Neuronal stem cell (in vitro differentiated cells): ENCODE data around the gene CBFA2T2.
"Not testable (repeated sequence)": the region's sequence is repeated elsewhere in the genome, so short reads cannot be mapped to it uniquely, and the experiment has no call there.

Source experiments
- DNase-seq: peaks from one replicate; pipeline ENCODE4 v3.0.0-alpha.2; 2013; ENCODE audit warnings: low spot score
- H2AFZ ChIP-seq: one replicate; pipeline ENCODE4 v1.6.1; 2013; ENCODE audit warnings: mild to moderate bottlenecking, low read length, inconsistent platforms
- H2AK5ac ChIP-seq: 2 replicates; pipeline ENCODE4 v1.6.1; 2013; ENCODE audit warnings: low read depth, mild to moderate bottlenecking, inconsistent platforms, low read length, moderate library complexity, mixed read lengths
- H2BK120ac ChIP-seq: 2 replicates; pipeline ENCODE4 v1.6.1; 2013; ENCODE audit warnings: low read depth, mild to moderate bottlenecking, inconsistent platforms, low read length, moderate library complexity, mixed read lengths
- H2BK12ac ChIP-seq: one replicate; pipeline ENCODE4 v1.6.1; 2013; ENCODE audit warnings: low read length, inconsistent platforms
- H2BK15ac ChIP-seq: 2 replicates; pipeline ENCODE4 v1.6.1; 2013; ENCODE audit warnings: mild to moderate bottlenecking, low read length, inconsistent platforms, mixed read lengths
- H2BK5ac ChIP-seq: one replicate; pipeline ENCODE4 v1.6.1; 2013; ENCODE audit warnings: inconsistent platforms, mild to moderate bottlenecking, low read length, moderate library complexity
- H3K14ac ChIP-seq: one replicate; pipeline ENCODE4 v1.6.1; 2013; ENCODE audit warnings: low read length, inconsistent platforms
- H3K18ac ChIP-seq: 2 replicates; pipeline ENCODE4 v1.6.1; 2013; ENCODE audit warnings: low read length, inconsistent platforms
- H3K23ac ChIP-seq: 2 replicates; pipeline ENCODE4 v1.6.1; 2013; ENCODE audit warnings: low read depth, mild to moderate bottlenecking, mixed read lengths, low read length, inconsistent platforms; ENCODE audit not compliant: poor library complexity
- H3K27ac ChIP-seq: replicated peaks from 3 replicates; pipeline ENCODE4 v1.5.1; 2013; ENCODE audit warnings: low read length, inconsistent platforms
- H3K27me3 ChIP-seq, 3 experiments: 2 replicates each; pipeline ENCODE4 v1.6.1; 2013; ENCODE audit warnings: low read length in 3 of 3, mild to moderate bottlenecking in 2 of 3, inconsistent platforms in 1 of 3, low read depth in 1 of 3, mixed read lengths in 1 of 3, moderate library complexity in 1 of 3; ENCODE audit not compliant: control insufficient read depth in 3 of 3, insufficient read depth in 3 of 3
- H3K36me3 ChIP-seq, 2 donors: replicated peaks in 1 of 2; 2 replicates each; pipeline ENCODE4 v1.6.1; 2013; ENCODE audit warnings: low read length in 2 of 2; ENCODE audit not compliant: control insufficient read depth in 2 of 2, insufficient read depth in 2 of 2
- H3K4ac ChIP-seq: 2 replicates; pipeline ENCODE4 v1.6.1; 2013; ENCODE audit warnings: inconsistent platforms, mild to moderate bottlenecking, low read length, moderate library complexity
- H3K4me1 ChIP-seq, 2 donors: 1 replicate in 1 of 2; 2 replicates in 1 of 2; pipeline ENCODE4 v1.6.1; 2013; ENCODE audit warnings: low read length in 2 of 2, low read depth in 1 of 2; ENCODE audit not compliant: control insufficient read depth in 2 of 2, insufficient read depth in 1 of 2
- H3K4me2 ChIP-seq: one replicate; pipeline ENCODE4 v1.6.1; 2013; ENCODE audit warnings: mild to moderate bottlenecking, low read length, inconsistent platforms; ENCODE audit not compliant: insufficient read depth, poor library complexity, severe bottlenecking
- H3K4me3 ChIP-seq, 2 donors: 2 replicates each; pipeline ENCODE4 v1.5.1; 2013; ENCODE audit warnings: low read length in 2 of 2, mild to moderate bottlenecking in 2 of 2, inconsistent platforms in 1 of 2, moderate library complexity in 1 of 2
- H3K79me1 ChIP-seq: one replicate; pipeline ENCODE4 v1.6.1; 2013; ENCODE audit warnings: low read depth, mild to moderate bottlenecking, inconsistent platforms, low read length, moderate library complexity
- H3K9ac ChIP-seq: one replicate; pipeline ENCODE4 v1.6.1; 2013; ENCODE audit warnings: mild to moderate bottlenecking, low read depth, low read length, inconsistent platforms; ENCODE audit not compliant: poor library complexity
- H3K9me3 ChIP-seq, 2 donors: replicated peaks in 1 of 2; 2 replicates each; pipeline versions ENCODE3 to v1.6.1; 2013; ENCODE audit warnings: low read length in 2 of 2, mild to moderate bottlenecking in 2 of 2, inconsistent platforms in 1 of 2, low read depth in 1 of 2, mixed read lengths in 1 of 2, moderate library complexity in 1 of 2; ENCODE audit not compliant: control insufficient read depth in 2 of 2, insufficient read depth in 1 of 2
- H4K8ac ChIP-seq: one replicate; pipeline ENCODE4 v1.6.1; 2013; ENCODE audit warnings: low read depth, mild to moderate bottlenecking, inconsistent platforms, low read length, moderate library complexity
- H4K91ac ChIP-seq: one replicate; pipeline ENCODE4 v1.6.1; 2013; ENCODE audit warnings: low read length, low read depth, mild to moderate bottlenecking, inconsistent platforms; ENCODE audit not compliant: poor library complexity
- WGBS, 2 donors: extraction: QIAGEN DNeasy Blood & Tissue Kit; methylation state at CpG; one replicate each; pipeline ENCODE4 v1.1.7; 2013; ENCODE audit warnings: missing lambda C conversion rate in 2 of 2, mixed read lengths in 1 of 2; ENCODE audit not compliant: insufficient read length in 2 of 2, insufficient replicate concordance in 1 of 2; ENCODE audit errors: extremely low coverage in 2 of 2; 5-methylcytosine and 5-hydroxymethylcytosine counted together

The CBFA2T2 gene

DNA sequence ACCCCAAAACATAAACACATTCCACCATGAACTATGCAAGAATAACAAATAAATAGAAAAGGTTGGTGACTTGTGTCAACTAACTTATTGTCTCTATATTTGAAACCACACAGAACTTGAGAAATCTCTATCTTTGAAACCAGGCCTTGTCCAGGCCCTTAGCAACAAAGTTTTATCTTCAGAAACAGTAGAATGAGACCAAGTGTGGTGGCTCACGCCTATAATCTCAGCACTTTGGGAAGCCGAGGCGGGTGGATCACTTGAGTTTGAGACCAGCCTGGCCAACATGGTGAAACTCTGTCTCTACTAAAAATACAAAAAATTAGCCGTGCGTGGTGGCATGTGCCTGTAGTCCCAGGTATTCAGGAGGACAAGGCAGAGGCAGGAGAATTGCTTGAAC is 6.7 kb upstream of the CBFA2T2 start:
- not testable (repeated sequence) for H3K23ac ChIP-seq, H2BK5ac ChIP-seq, H2AK5ac ChIP-seq, H3K27me3 ChIP-seq, H3K4ac ChIP-seq, H3K4me3 ChIP-seq, H4K91ac ChIP-seq, H3K9me3 ChIP-seq, H3K18ac ChIP-seq, H2BK120ac ChIP-seq, DNase-seq, H3K27ac ChIP-seq, H3K79me1 ChIP-seq, H2AFZ ChIP-seq, H3K4me2 ChIP-seq, H2BK15ac ChIP-seq, H3K36me3 ChIP-seq, H4K8ac ChIP-seq, H3K4me1 ChIP-seq, H3K9ac ChIP-seq, H2BK12ac ChIP-seq
- peak overlapping the region; percentile 63 for H3K14ac ChIP-seq
- WGBS, 2 donors: no CpG with 5 or more reads among the region's 5 CpGs

DNA sequence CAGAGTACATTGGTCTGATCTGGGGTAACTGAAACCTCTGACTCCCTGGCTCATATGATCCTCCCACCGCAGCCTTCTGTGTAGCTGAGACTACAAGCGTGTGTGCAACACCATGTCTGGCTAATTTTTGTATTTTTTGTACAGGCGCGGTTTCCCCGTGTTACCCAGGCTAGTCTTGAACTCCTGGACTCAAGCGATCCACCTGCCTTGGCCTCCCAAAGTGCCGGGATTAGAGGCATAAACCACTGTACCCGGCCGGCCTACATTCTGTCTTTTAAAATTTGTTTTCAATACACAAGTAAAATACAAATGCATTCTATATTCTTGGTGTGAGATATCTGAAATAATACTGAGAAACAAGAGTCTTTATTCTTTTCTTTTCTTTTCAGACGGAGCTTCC is 1.7 kb upstream of the CBFA2T2 start:
- Histone ChIP-seq H2AK5ac (no peak overlapping the region), H4K8ac (no peak overlapping the region), H2BK12ac (no peak overlapping the region), H3K27me3 (peaks cover 0 to 2% (median 0%) of the 10 kb centered on the region in 3 experiments), H3K27ac (no peak overlapping the region), H3K4ac (no peak overlapping the region), H3K4me2 (no peak overlapping the region), H2BK15ac (no peak overlapping the region), H3K36me3 (peaks cover 0 to 3% of the 10 kb centered on the region in 2 donors), H2BK5ac (no peak overlapping the region), H3K4me1 (peaks cover 0 to 3% of the 10 kb centered on the region in 2 donors), H3K4me3 (no peak overlapping the region), H3K14ac (peak overlapping the region; percentile 71), H2AFZ (no peak overlapping the region), H3K79me1 (peaks cover 6% of the 10 kb centered on the region), H3K23ac (no peak overlapping the region), H2BK120ac (no peak overlapping the region), H4K91ac (no peak overlapping the region), H3K18ac (no peak overlapping the region), H3K9me3 (no peaks in the 10 kb centered on the region), H3K9ac (no peak overlapping the region)
- WGBS, 2 donors: no CpG with 5 or more reads among the region's 10 CpGs
- DNase-seq: no peak

DNA sequence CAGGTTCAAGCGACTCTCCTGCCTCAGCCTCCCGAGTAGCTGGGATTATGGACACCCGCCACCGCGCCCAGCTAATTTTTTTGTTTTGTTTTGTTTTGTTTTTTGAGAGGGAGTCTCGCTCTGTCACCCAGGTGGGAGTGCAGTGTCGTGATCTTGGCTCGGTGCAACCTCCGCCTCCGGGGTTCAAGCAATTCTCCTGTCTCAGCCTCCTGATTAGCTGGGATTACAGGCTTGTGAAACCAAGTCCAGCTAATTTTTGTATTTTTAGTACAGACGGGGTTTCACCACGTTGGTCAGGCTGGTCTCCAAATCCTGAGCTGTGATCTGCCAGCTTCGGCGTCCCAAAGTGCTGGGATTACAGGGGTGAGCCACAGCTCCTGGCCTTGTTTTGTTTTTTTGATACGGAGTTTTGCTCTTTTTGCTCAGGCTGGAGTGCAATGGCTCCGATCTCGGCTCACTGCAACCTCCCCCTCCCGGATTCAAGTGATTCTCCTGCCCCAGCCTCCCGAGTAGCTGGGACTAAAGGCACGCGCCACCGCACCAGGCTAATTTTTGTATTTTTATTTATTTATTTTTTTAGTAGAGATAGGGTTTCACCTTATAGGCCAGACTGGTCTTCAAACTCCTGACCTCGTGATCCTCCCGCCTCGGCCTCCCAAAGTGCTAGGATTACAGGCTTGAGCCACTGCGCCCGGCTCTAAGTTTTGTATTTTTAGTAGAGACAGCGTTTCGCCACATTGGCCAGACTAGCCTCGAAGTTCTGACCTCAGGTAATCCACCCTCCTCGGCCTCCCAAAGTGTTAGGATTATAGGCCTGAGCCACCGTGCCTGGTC is 1.0 kb upstream of the CBFA2T2 start:
- H3K23ac ChIP-seq, H3K27me3 ChIP-seq, H3K9me3 ChIP-seq, H3K14ac ChIP-seq, H3K4ac ChIP-seq, H3K4me2 ChIP-seq, H2BK12ac ChIP-seq, H3K9ac ChIP-seq, H2AFZ ChIP-seq, H4K8ac ChIP-seq, H3K4me1 ChIP-seq, H2BK120ac ChIP-seq, H3K79me1 ChIP-seq, H3K27ac ChIP-seq, DNase-seq, H2AK5ac ChIP-seq, H2BK5ac ChIP-seq, H4K91ac ChIP-seq, H2BK15ac ChIP-seq, H3K18ac ChIP-seq, H3K36me3 ChIP-seq: not testable (repeated sequence)
- peak overlapping the region in 1 of 2 donors; percentile 64 for H3K4me3 ChIP-seq
- WGBS, 2 donors: no CpG with 5 or more reads among the region's 32 CpGs

DNA sequence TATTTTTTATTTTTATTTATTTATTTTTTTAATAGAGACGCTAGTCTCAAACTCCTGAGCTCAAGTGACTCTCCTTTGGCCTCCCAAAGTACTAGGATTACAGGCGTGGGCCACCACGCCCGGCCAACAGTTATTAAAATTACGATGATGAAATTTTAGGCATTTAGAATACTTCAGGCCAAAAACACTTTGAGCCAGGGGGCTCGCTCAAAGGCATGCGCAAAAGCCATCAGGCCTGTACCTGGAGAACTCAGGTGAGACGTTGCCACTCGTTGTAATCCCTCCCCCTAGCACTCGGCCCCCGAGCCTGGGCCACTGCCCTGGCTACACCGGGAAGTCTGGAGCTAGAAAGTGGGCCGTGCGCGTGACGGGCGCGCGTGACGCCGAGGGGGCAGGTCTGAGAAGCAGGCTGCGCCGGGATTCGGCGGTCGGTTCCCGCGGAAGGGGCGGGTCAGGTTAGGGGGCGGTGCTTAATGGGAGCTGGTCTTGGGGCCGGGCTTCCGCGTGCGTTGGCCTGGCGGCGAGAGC is 337 bp upstream of the CBFA2T2 start:
- H3K4me3 ChIP-seq: peak overlapping the region; percentile 64 to 74
- WGBS, 2 donors: no CpG with 5 or more reads among the region's 36 CpGs
- H3K36me3 ChIP-seq: peaks cover 0 to 4% of the 10 kb centered on the region in 2 donors
- peak overlapping the region; percentile 92 for H3K23ac ChIP-seq
- peak overlapping the region; percentile 1 for H3K27ac ChIP-seq
- peaks cover 6% of the 10 kb centered on the region for H3K79me1 ChIP-seq
- H3K4me2 ChIP-seq: peak overlapping the region; percentile 71
- no peak overlapping the region for H4K91ac ChIP-seq
- peaks cover 0 to 3% of the 10 kb centered on the region in 2 donors for H3K4me1 ChIP-seq
- no peak overlapping the region for H2BK120ac ChIP-seq
- H3K27me3 ChIP-seq: peaks cover 0 to 2% (median 0%) of the 10 kb centered on the region in 3 experiments
- no peak overlapping the region for H2BK12ac ChIP-seq
- H4K8ac ChIP-seq: no peak overlapping the region
- H2BK15ac ChIP-seq: no peak overlapping the region
- H2AFZ ChIP-seq: peak overlapping the region; percentile 99
- no peak overlapping the region for H3K9ac ChIP-seq
- no peak overlapping the region for H2BK5ac ChIP-seq
- no peak overlapping the region for H3K4ac ChIP-seq
- H3K14ac ChIP-seq: no peak overlapping the region
- DNase-seq: peak; percentile 89
- no peaks in the 10 kb centered on the region for H3K9me3 ChIP-seq
- H2AK5ac ChIP-seq: no peak overlapping the region
- H3K18ac ChIP-seq: peak overlapping the region; percentile 76
